ENCODE results near the gene SGPP1. TPM values are rescaled to one million over a fixed set of nuclear protein-coding genes. Genes with fewer than 3 reads are reported as not detected.
"Not testable (repeated sequence)": the region's sequence is repeated elsewhere in the genome, so short reads cannot be mapped to it uniquely, and the experiment has no call there.

Gene SGPP1
- total RNA-seq, 1 experiment from 2014 or later, result 45.3 TPM

DNA sequence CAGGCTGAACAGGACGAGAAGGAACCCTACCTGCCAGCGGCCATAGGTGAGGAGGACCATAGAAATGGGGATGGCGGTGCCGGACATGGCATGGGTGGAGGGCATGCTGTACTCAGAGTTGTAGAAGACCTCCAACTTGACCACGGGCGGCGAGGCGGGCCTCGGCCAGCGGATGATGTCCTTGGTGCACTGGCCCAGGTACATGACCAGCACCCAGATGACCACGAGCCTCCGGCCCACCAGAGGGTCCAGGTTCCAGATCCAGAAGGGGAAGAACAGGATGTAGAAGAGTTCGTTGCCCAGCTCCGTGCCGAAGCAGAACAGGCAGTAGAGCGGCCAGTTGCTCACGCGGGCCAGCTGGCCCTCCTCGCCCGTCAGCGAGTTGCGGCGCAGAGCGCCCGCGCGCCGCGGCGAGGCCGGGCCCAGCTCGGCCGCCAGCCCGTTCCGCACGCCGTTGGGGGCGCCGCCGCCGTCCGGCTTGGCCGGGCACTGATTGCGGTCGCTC lies 582 bp downstream of the SGPP1 start:
- DNase-seq (ENCODE audit: extremely low read depth, low read depth), result no peak

DNA sequence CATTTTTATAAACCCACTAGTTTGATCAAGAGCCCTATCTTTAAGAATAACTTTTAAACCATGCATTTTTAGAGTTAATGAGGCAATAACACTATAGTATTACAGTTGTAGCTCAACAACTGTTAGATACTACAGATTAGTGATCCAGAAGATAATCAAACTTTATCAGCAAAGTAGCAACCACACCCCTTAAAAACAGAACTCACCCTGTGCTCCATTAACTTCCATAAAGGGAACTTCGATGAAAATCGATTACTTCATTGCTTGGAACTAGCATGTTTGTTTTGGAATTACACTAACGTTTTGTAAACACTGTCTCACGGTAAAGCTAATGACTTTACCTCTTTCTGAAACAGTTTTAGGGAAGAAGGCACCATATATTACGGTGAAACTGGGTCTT lies 1.4 kb downstream of the SGPP1 start:
- DNase-seq (ENCODE audit: extremely low read depth, low read depth), result no peak

DNA sequence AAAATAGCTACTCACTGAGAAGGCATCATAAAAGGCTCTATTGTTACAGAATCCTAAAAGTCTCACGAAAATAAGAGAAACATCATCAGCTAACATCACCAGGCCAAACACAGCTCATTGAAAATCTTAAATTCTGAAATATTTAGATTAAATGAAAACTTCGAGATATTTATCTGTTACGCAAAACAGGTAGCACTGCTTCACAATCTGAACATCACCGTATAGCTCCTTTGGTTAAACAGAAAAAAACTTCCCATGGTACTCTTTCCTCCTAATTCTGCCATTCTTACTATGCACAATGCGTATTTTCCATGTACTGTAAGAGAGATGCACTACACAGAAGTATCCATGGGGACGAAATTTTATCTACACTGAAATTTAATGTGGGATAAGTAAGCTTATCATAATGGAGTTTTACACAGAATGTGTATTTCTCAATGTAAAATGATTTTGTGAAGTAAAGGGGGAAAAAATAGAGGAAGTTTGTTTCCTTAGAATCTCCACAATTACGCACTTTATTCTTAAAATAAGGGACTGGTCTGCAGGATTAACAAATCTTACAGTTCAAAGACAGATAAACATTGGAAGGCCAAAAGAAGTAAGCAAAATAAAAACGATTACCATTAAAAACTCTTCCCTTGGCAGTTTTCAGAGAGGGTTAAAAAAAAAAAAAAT lies 1.9 kb downstream of the SGPP1 start:
- DNase-seq (ENCODE audit: extremely low read depth, low read depth), result no peak

DNA sequence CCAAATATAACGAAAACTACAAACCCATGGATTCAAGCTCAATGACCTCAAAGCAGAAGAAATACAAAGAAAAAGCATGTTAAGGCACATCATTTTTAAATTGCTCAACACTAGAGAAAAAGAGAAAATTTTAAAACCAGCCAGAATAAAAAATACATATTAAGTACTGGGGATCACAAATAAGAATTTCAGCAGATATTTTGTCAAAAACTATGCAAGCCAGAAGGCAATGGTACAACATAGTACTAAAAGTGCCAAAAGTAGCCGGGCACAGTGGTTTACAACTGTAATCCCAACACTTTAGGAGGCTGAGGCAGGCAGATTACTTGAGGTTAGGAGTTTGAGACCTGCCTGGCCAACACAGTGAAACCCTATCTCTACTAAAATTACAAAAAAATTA lies 10.2 kb downstream of the SGPP1 start:
- no peak for DNase-seq (ENCODE audit: extremely low read depth, low read depth)

DNA sequence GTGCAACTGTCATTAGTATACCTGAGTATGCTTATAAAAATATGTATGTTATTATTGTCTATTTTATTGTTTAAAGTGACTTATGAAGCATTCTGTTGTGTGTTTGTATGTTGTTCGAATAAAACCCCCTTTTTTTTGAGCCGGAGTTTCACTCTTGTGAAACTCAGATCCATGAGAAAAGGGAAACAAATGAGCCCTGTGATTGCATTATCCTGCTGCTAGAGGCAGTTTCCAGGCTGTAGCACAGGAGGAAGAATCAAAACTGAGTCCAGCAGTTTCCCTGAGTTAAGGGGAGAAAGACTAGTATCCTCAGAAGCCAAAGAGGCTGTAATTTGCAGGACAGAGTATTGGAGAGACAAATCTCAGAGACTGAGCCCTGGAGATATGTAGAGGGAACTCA lies 12.5 kb downstream of the SGPP1 start:
- DNase-seq (ENCODE audit: extremely low read depth, low read depth), result no peak

DNA sequence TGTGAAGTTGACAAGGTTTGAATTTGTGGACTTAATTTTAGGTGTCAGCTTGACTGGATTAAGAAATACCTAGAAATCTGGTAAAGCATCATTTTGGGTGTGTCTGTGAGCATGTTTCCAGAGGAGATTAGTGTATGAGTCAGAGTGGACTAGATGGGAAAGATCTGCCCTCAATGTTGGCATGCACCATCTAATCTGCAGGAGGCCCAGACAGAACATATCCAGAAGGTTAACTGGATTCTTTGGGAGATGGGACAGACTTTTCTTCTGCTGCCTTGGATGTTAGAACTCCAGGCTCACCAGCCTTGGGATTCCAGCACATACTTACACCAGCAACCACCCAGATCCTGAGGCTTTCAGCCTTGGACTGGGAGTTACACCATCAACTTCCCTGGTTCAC lies 14.1 kb downstream of the SGPP1 start:
- DNase-seq (ENCODE audit: extremely low read depth, low read depth), result no peak

DNA sequence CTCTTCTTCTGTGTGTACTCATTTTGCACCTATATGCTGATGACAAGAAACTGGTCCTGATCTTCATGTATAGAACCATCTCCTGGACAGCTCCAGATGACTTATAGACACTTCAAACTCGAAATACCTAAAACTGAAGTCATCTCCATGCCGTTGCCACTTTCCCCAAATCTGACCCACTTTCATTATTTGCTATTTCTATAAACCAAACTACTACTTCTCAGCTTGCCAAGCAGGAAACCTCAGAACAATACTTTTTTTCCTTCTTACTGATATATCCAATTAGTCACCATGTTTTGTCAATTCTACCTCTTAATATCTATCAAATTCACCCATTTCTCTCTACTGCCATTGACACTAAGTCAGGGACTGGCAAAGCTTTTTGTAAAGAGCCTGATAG lies 14.8 kb downstream of the SGPP1 start:
- DNase-seq (ENCODE audit: extremely low read depth, low read depth), result no peak

DNA sequence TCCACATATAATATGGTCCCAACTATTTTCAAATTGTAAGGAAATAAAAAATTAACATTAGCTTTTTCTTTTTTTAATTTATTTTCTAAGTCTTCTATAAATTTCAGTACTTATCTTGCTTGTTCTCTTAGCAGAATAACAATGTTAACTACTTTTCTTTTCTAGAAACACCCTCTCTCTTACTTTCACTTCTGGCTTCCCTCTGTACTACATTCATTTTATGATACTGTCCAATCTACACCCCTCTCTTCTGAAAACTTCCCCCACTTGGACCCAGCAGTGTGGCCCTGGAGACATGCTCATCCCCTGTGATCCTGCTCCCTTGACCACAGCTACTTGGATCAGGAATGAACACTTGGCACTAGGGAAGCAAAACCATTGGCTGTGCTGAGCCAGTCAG lies 15.7 kb downstream of the SGPP1 start:
- no peak for DNase-seq (ENCODE audit: extremely low read depth, low read depth)

DNA sequence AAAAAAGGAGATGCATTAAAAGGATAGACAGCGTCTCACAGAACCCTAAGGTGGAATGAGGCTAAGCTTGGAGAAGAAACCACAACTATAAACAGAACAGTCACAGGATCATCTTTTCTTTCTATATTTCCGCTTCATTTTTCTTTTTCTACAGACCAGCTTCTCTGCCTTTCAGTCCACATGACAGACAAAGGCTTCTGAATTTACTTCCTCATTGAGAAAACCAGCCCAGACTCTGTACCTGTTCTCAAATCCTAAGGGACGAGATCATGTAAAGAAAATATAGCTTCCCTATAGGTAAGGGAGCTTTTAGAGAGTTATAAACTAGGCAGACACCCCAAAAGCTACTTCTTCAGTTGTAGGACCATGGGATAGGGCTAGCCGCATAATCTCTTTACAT lies 17.4 kb downstream of the SGPP1 start:
- DNase-seq (ENCODE audit: extremely low read depth, low read depth), result no peak

DNA sequence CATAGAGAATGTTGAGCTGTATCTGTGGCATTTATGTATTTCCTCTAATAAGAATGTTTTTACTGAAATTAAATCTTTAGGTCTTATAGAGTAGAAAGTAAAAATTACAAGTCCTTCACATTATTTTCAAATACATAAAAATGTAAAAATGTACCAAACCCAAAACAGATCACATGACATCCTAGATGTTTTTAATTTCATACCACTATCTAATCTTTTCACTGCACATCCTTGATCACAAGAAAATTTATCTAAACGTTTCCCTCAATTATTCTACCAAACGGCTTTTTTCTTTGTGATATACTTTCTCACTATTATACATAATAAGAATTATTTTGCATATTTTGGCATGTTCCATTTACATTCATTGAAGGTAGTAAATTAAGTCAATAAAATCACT lies 18.3 kb downstream of the SGPP1 start:
- DNase-seq (ENCODE audit: extremely low read depth, low read depth), result no peak

DNA sequence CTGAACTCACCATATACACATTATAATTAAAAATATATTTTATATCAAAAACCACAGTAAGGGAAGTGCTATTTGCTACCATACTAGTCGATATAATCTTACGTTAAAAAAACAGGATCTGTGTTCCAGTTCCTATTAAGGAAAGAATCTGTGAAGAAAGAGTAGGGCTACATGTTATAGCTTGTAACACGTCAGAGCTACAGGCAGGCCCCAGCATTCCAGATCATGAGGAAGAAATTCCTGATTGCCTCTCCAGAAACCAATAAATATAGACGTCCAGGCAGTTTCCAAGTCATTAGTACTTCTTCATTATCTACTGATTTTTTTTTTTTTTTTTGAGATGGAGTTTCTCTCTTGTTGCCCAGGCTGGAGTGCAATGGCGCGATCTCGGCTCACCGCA lies 20.6 kb downstream of the SGPP1 start:
- no peak for DNase-seq (ENCODE audit: extremely low read depth, low read depth)

DNA sequence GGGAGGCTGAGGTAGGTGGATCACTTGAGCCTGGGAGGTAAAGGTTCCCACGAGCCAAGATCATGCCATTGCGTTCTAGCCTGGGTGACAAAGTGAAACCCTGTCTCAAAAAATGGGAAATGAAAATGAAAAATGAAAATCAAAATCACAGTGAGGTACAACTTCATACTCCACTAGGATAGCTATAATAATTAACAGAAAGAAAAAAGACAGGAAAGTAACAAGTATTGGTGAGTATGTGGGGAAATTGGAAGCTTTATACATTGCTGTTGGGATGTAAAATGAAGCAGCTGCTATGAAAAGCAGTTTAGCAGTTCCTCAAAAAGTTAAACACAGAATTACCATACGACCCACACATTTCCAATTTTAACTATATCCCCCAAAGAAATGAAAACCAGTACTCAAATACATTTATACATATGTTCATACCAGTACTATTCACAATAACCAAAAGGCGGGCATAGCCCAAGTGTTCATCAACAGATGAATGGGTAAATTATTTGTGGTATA lies 22.2 kb downstream of the SGPP1 start:
- DNase-seq (ENCODE audit: extremely low read depth, low read depth), result no peak

DNA sequence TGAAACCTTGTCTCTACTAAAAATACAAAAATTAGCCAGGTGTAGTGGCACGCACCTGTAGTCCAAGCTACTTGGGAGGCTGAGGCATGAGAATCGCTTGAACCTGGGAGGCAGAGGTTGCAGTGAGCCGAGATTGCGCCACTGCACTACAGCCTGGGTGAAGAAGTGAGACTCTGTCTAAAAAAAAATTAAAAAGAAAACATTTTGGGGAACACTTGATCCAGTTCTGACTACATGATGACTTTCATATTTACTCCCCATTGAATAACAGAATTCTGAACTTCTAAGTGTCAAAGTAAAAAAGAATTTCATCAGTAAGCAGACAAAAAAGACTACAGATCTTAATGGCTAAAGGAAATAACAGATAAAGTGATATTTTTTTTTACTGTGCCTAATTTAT lies 25.3 kb downstream of the SGPP1 start:
- DNase-seq (ENCODE audit: extremely low read depth, low read depth), result not testable (repeated sequence)

DNA sequence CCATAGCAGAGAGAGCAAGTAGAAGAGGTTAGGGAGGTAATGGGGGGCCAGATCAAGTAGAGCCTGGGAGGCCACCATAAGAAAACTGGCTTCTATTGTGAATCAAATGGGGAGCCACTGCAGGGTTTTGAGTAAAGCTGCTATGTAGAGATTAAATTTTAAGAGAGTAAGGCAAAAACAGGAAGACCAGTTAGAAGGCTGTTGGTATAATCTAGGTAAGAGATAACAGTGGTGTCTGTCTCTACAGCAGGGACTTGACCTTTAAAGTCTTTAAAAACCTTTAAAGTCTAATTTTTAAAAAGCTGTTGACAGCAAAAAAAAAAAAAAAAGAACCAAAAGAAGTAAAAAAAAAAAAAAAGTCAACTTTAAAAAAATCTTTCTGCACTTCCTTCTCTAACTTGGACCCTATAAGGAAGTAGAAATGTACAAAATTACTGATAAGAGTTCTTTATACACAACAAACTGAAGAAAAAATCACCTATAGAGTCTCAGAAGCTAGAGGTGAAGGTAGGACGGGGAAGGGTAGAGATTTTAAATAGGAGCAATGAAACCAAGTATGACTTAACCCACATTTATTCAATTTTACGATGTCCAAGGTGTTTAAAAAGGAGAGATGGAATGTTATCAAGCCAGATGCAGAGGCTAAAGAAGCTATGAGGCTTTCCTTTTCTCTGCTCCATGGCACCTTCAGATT lies 26.1 kb downstream of the SGPP1 start:
- no peak for DNase-seq (ENCODE audit: extremely low read depth, low read depth)

DNA sequence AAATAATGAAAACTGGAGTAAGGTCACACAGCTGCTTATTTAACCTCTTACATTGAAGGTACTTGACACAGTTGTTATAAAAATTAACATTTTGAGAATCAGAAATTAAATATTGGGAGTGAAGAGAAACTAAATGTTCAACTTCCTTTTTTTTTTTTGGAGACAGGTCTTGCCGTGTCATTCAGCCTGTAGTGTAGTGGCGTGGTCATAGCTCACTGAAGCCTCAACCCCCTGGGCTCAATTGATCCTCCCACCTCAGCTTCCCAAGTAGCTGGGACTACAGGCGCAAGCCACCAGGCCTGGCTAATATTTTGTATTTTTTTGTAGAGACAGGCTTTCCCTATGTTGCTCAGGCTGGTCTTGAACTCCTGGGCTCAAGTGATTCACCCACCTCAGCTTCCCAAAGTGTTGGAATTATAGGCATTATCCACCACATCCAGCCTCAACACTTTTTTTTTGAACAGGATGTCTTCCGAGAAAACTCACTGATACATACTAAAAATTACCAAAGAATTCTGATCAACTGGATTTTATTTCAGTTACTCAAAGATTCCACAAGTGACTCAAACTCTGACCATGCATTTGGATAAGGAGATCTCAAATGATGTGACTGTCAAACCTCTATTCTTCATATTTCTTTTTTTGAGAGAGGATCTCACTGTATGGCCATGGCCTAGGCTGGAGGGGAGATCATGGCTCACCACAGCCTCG lies 35.4 kb downstream of the SGPP1 start:
- DNase-seq (ENCODE audit: extremely low read depth, low read depth), result no peak

DNA sequence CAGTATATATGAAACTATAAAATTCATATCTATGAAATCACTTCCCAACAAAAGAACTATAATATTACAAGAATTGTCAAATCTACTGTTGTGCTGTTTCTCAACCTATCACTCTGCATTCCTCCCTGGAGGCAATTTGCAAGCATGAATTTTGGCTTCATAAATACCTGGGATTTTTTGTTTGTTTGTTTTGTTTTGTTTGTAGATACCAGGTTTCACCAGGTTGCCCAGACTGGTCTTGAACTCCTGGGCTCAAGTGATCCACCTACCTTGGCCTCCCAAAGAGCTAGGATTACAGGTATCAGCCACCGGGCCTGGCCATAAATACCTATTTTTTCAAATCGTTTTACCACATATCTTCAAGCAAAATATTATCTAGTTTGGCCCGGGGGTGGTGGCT lies 38.7 kb downstream of the SGPP1 start:
- no peak for DNase-seq (ENCODE audit: extremely low read depth, low read depth)

DNA sequence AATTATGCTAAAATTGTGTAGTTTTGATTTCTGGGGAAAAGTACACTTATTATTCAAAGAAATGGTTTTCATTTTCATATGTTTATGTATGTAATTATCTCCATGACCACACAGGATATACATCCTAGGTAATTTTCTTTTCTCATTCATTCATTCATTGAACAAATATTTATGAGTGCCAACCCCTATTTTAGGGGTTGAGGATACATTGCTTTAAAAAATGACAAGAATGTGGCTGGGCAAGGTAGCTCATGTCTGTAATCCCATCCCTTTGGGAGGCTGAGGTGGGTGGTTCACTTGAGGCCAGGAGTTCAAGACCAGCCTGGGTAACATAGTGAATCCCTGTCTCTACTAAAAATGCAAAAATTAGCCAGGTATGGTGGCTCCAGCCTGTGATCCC lies 40.9 kb downstream of the SGPP1 start:
- no peak for DNase-seq (ENCODE audit: extremely low read depth, low read depth)

DNA sequence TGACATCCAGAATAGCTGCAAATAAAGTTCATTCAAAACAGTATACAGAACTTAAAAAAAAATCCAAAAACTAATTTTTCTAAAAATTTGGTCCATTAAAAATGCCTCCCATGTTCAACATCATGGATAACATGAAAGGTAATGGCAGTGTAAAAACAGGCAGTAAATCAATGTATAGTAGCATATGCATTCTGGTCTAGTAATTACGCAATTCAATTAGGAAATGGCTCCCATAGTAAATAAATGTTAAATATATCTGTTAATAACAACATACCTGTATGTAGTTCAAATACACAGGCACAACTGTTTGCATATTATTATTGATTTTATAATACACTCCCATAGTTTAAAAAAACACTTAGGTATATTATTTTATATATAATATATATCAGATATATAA lies 42.5 kb downstream of the SGPP1 start:
- no peak for DNase-seq (ENCODE audit: extremely low read depth, low read depth)

DNA sequence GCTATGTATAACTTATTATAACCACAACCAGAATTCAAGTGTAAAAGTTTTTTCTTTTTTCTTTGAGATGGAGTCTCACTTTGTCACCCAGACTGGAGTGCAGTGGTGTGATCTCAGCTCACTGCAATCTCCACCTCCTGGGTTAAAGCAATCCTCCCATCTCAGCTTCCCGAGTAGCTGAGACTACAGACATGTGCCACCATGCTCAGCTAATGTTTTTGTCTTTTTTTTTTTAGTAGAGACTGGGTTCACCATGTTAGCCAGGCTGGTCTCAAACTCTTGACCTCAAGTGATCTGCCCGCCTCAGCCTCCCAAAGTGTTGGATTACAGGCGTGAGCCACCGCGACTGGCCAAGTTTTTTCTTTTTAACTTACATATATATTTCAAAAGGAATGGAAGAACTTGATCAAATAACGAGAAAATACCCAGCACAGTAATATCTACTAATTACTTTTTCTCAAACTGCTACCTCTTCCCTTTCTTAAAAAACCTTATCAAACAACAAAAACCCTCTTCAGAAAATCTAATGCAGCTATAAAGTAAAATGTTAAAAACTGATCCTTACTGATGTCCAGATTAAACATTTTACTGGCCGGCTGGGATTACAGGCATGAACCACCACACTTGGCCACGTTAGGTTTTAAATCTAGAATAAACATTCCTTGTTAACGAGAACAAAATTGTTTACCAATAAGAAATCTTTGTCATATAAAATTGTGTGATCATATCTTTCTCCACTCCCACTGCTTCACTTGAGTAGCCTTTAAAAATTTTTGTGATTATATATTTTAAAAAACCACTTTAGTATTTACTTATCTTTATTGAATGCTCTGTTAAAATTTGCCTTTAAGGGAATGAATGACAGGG lies 44.9 kb downstream of the SGPP1 start:
- no peak for DNase-seq (ENCODE audit: extremely low read depth, low read depth)

DNA sequence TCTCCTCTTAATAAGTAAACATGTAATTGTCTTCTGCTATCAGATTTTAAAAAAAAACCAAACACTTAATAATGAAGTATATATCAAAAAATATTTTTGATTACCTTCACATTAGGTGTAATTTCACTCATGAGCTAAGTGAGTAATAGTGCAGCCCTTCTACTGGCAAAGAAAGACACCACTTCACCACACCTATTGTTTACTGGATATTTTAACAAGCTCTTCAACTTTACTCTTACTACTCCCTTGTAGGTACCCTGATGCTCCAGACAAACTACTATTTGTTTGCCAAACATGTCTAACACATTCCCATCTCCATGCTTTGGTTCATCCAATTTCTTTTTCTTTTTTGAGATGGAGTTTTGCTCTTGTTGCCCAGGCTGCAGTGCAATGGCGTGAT lies 49.3 kb downstream of the SGPP1 start:
- no peak for DNase-seq (ENCODE audit: extremely low read depth, low read depth)

DNA sequence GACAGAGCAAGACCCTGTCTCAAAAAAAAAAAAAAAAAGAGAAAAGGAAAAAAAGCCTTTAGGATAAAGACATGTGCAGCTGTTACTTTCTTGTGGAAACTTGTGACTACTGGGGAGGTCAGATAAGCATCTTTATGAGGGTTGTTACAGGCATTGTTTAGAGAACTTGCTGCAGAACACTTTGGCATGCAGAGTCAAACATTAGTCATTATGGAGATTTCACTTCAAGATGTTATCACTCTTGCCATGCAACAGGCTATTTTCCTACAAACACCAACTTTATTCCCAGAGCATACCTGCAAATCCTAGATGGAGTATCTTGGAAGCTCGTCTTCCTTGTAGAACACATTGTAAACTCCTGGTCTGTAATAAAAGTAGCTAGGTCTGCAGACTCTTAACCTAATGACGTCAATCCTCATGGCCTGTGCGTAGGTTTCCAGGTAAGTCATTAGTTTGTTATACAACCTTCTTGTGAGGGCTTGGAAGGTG lies 49.9 kb downstream of the SGPP1 start:
- DNase-seq (ENCODE audit: extremely low read depth, low read depth), result no peak

Measured in NCI-H460 (cell line).